HL-60 (cell line): ENCODE data around the gene HK1.

ENCODE experiments used
- CTCF ChIP-seq: IDR thresholded peaks from one replicate; pipeline ENCODE4 v1.5.1; 2011; ENCODE audit warnings: low read length, control low read depth, inconsistent platforms; ENCODE audit not compliant: insufficient read depth
- GABPA ChIP-seq: IDR thresholded peaks from 2 replicates; pipeline ENCODE4 v1.6.1; 2012; ENCODE audit warnings: low read depth
- POLR2AphosphoS5 ChIP-seq: IDR thresholded peaks from 2 replicates; pipeline ENCODE4 v1.6.1; 2012; ENCODE audit warnings: low read depth
- REST ChIP-seq: IDR thresholded peaks from 2 replicates; pipeline ENCODE4 v1.6.1; 2012; ENCODE audit warnings: low read depth; ENCODE audit not compliant: insufficient replicate concordance
- SPI1 ChIP-seq: IDR thresholded peaks from 2 replicates; pipeline ENCODE4 v1.6.1; 2012; ENCODE audit warnings: low read depth, mild to moderate bottlenecking, borderline replicate concordance

- TF ChIP-seq CTCF (no peak), REST (no peak), POLR2AphosphoS5 (no peak), GABPA (no peak), SPI1 (no peak)
Measured at GRCh38 chr10:69389827-69390490, 111.7 kb downstream of the HK1 start.
